Cardiac fibroblast (primary cell): ENCODE data around the gene ANXA5.

Source experiments
- DNase-seq, 2 donors: peaks; one replicate each; pipeline versions ENCODE4 v3.0.0 to v3.0.0-alpha.2; 2010; ENCODE audit warnings: low read depth in 2 of 2
- H3K4me3 ChIP-seq, 2 donors: replicated peaks in 1 of 2; 1 replicate in 1 of 2; 2 replicates in 1 of 2; pipeline ENCODE4 v1.5.1; 2011; ENCODE audit warnings: low read depth in 2 of 2, low read length in 2 of 2, mild to moderate bottlenecking in 2 of 2, moderate library complexity in 1 of 2
- CTCF ChIP-seq: IDR thresholded peaks from one replicate; pipeline ENCODE4 v1.5.1; 2011; ENCODE audit warnings: low read depth, mild to moderate bottlenecking, low read length, inconsistent platforms

Gene ANXA5

GRCh38 chr4:121712001-121712651 lies 15.3 kb upstream of the ANXA5 start:
- no peak for TF ChIP-seq CTCF
- DNase-seq: peak in 1 of 2 donors; percentile 6
- peak overlapping the region in 1 of 2 donors; percentile 13 for H3K4me3 ChIP-seq

- peak overlapping the region; percentile 13 to 48 for H3K4me3 ChIP-seq
- DNase-seq: peak; percentile 96 to 97
These were observed 14.7 kb upstream of the ANXA5 start for GRCh38 chr4:121711263-121712000.

GRCh38 chr4:121709766-121710405 lies 13.1 kb upstream of the ANXA5 start:
- H3K4me3 ChIP-seq: no peak overlapping the region
- DNase-seq: peak in 1 of 2 donors; percentile 25
- no peak for TF ChIP-seq CTCF

More at GRCh38 chr4:121711263-121712000, 14.7 kb upstream of the ANXA5 start:
- TF ChIP-seq CTCF: no peak

- no peak for TF ChIP-seq CTCF
- H3K4me3 ChIP-seq: no peak overlapping the region
- no peak for DNase-seq
These were observed 10.6 kb upstream of the ANXA5 start for GRCh38 chr4:121707344-121707743.

- no peak overlapping the region for H3K4me3 ChIP-seq
- peak; percentile 57 to 77 for DNase-seq
- no peak for TF ChIP-seq CTCF
These were observed 9.8 kb upstream of the ANXA5 start for GRCh38 chr4:121706595-121707021.

- TF ChIP-seq CTCF: no peak
- DNase-seq: no peak
- no peak overlapping the region for H3K4me3 ChIP-seq
These were observed 8.7 kb upstream of the ANXA5 start for GRCh38 chr4:121705521-121705920.
